Right renal pelvis (tissue), 4 donors: ENCODE results near the gene KLHL5. TPM values are rescaled to one million over a fixed set of nuclear protein-coding genes. Genes with fewer than 3 reads are reported as not detected.

ENCODE experiments used
- DNase-seq, 4 donors: peaks; one replicate each; pipeline ENCODE4 v3.0.0-alpha.2; 2013; ENCODE audit warnings: low read depth in 4 of 4, low spot score in 3 of 4, missing footprints in 1 of 4
- polyA plus RNA-seq, 4 donors: library from polyadenylated mRNA; unstranded; fragments of 120-200 nt; gene quantifications; one replicate each; pipeline ENCODE4 v1.2.1, GENCODE V29; 2013; ENCODE audit not compliant: insufficient read length in 4 of 4

The KLHL5 gene
- polyA plus RNA-seq, 4 donors, result 37.8 to 48.3 (median 46.6) TPM

- DNase-seq, result no peak
Observed at GRCh38 chr4:39043058-39043860, 18.8 kb upstream of the KLHL5 start.

GRCh38 chr4:39043861-39044363 lies 18.1 kb upstream of the KLHL5 start:
- peak in 1 of 4 donors; percentile 15 for DNase-seq

GRCh38 chr4:39044364-39044955 lies 17.6 kb upstream of the KLHL5 start:
- peak; percentile 62 to 72 (median 66) for DNase-seq

GRCh38 chr4:39044956-39045826 lies 16.8 kb upstream of the KLHL5 start:
- DNase-seq, result peak in 1 of 4 donors; percentile 32

GRCh38 chr4:39045827-39046221 lies 16.2 kb upstream of the KLHL5 start:
- no peak for DNase-seq

GRCh38 chr4:39046249-39046648 lies 15.8 kb upstream of the KLHL5 start:
- DNase-seq, result no peak

GRCh38 chr4:39047681-39048080 lies 14.4 kb upstream of the KLHL5 start:
- no peak for DNase-seq

- no peak for DNase-seq
Observed at GRCh38 chr4:39048311-39048710, 13.7 kb upstream of the KLHL5 start.

- no peak for DNase-seq
Observed at GRCh38 chr4:39050590-39050989, 11.4 kb upstream of the KLHL5 start.

GRCh38 chr4:39051492-39051891 lies 10.5 kb upstream of the KLHL5 start:
- DNase-seq, result no peak

GRCh38 chr4:39053983-39054382 lies 8.0 kb upstream of the KLHL5 start:
- no peak for DNase-seq

- no peak for DNase-seq
Observed at GRCh38 chr4:39054497-39054896, 7.5 kb upstream of the KLHL5 start.

- no peak for DNase-seq
Observed at GRCh38 chr4:39056023-39056422, 6.0 kb upstream of the KLHL5 start.

GRCh38 chr4:39061457-39061856 lies 575 bp upstream of the KLHL5 start:
- no peak for DNase-seq

- no peak for DNase-seq
Observed at GRCh38 chr4:39062770-39063097, 702 bp downstream of the KLHL5 start.

- no peak for DNase-seq
Observed at GRCh38 chr4:39063430-39063829, 1.4 kb downstream of the KLHL5 start.

GRCh38 chr4:39066371-39066770 lies 4.3 kb downstream of the KLHL5 start:
- no peak for DNase-seq

- no peak for DNase-seq
Observed at GRCh38 chr4:39067031-39067430, 5.0 kb downstream of the KLHL5 start.

GRCh38 chr4:39067451-39067850 lies 5.4 kb downstream of the KLHL5 start:
- no peak for DNase-seq

- no peak for DNase-seq
Observed at GRCh38 chr4:39068907-39069306, 6.9 kb downstream of the KLHL5 start.

GRCh38 chr4:39078829-39079228 lies 16.8 kb downstream of the KLHL5 start:
- DNase-seq, result no peak
